Measurements from ENCODE around the gene A2M.

GRCh38 chr12:9027161-9028059, 88.3 kb downstream of the A2M start:
- TF ChIP-seq POLR2A (IDR thresholded peaks at IDR 0.05) (no peak), EP300 (IDR thresholded peaks at IDR 0.05) (no peak)

Measured in ovary (tissue), 1 donor.